Common myeloid progenitor, CD34-positive (primary cell): Measurements from ENCODE around the gene MRPL54.

Experiments
- CTCF ChIA-PET: fragments of 350-600 bp; sonication (Branson Sonifier 250); formaldehyde crosslinking; loops from one replicate; lab custom pipeline; 2021; ENCODE audit warnings: antibody characterized with exemption; lab: Charles Lee
- POLR2A ChIA-PET: fragments of 350-600 bp; sonication (Branson Sonifier 250); formaldehyde crosslinking; loops from one replicate; lab custom pipeline; 2021; ENCODE audit warnings: antibody characterized with exemption; lab: Charles Lee
- DNase-seq, 3 donors: peaks; one replicate each; pipeline versions ENCODE4 v3.0.0 to v3.0.0-alpha.2; 2013
- H3K27ac ChIP-seq, 2 experiments: 1 replicate in 1 of 2; 2 replicates in 1 of 2; pipeline ENCODE4 v1.7.0; 2013; ENCODE audit warnings: inconsistent platforms in 2 of 2, low read length in 2 of 2, mild to moderate bottlenecking in 2 of 2, low read depth in 1 of 2, moderate library complexity in 1 of 2; ENCODE audit not compliant: severe bottlenecking in 2 of 2, insufficient read depth in 1 of 2, poor library complexity in 1 of 2
- H3K27me3 ChIP-seq, 5 experiments: replicated peaks in 2 of 5; 1 replicate in 3 of 5; 2 replicates in 2 of 5; pipeline versions ENCODE4 v1.6.1 to v1.7.0; 2013; ENCODE audit warnings: low read length in 4 of 5, mild to moderate bottlenecking in 2 of 5, moderate library complexity in 2 of 5, inconsistent platforms in 1 of 5; ENCODE audit not compliant: insufficient read depth in 5 of 5, control insufficient read depth in 4 of 5
- H3K36me3 ChIP-seq, 4 experiments: 1 replicate in 2 of 4; 2 replicates in 2 of 4; pipeline versions ENCODE4 v1.6.1 to v1.7.0; 2013; ENCODE audit warnings: low read length in 3 of 4, control low read depth in 1 of 4, mild to moderate bottlenecking in 1 of 4; ENCODE audit not compliant: control insufficient read depth in 4 of 4, insufficient read depth in 4 of 4
- H3K4me1 ChIP-seq, 4 experiments: 1 replicate in 3 of 4; 2 replicates in 1 of 4; pipeline versions ENCODE4 v1.6.1 to v1.7.1; 2013; ENCODE audit warnings: low read length in 3 of 4, mild to moderate bottlenecking in 3 of 4, control low read depth in 1 of 4, inconsistent platforms in 1 of 4, moderate library complexity in 1 of 4; ENCODE audit not compliant: control insufficient read depth in 4 of 4, insufficient read depth in 4 of 4; ENCODE audit errors: control extremely low read depth in 1 of 4
- H3K4me3 ChIP-seq, 7 experiments: 1 replicate in 4 of 7; 2 replicates in 3 of 7; pipeline versions ENCODE4 v1.5.1 to v1.7.0; 2013; ENCODE audit warnings: mild to moderate bottlenecking in 7 of 7, low read length in 6 of 7, moderate library complexity in 6 of 7, inconsistent platforms in 2 of 7, low read depth in 2 of 7, control low read depth in 1 of 7; ENCODE audit not compliant: insufficient read depth in 4 of 7, control insufficient read depth in 1 of 7; ENCODE audit errors: extremely low read depth in 1 of 7
- H3K9me3 ChIP-seq, 5 experiments: 1 replicate in 4 of 5; 2 replicates in 1 of 5; pipeline versions ENCODE4 v1.6.1 to v1.7.1; 2013; ENCODE audit warnings: low read length in 4 of 5, mild to moderate bottlenecking in 2 of 5, inconsistent platforms in 1 of 5, low read depth in 1 of 5, moderate library complexity in 1 of 5; ENCODE audit not compliant: control insufficient read depth in 4 of 5, insufficient read depth in 2 of 5; ENCODE audit errors: control extremely low read depth in 1 of 5
- WGBS: methylation state at CpG from one replicate; pipeline ENCODE4 v1.1.5; 2013; ENCODE audit not compliant: insufficient coverage; 5-methylcytosine and 5-hydroxymethylcytosine counted together

Gene MRPL54

DNA sequence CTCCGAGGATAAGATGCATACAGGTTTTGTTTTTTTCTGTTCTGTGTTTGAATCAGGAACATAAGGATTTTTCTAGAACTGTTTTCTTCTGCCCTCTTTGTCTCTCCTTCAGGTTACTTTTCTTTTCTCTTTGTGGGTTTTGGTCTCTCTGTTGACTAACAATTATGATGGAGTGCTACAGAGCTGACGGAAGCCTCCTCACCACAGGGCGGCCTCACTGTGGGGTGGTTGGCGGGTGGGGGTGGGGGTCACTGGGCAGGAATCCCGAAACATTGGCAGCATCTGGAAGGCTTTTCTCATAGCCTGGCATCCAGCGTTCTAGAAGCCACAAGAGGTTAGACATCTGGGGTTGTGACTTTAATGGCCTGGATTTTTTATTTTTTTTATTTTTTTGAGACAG lies 35.7 kb downstream of the MRPL54 start:
- DNase-seq: peak; percentile 58 to 83 (median 79)
- no peaks in the 10 kb centered on the region for H3K36me3 ChIP-seq
- CTCF ChIA-PET: interaction anchor here (1.0 to 1.4 kb wide), 3 partner anchors 24 to 49 kb away, joined by 3 to 4 read pairs (median 3); partner anchors contain the start of gene MRPL54
- no peak overlapping the region for H3K4me3 ChIP-seq
- no peak overlapping the region for H3K27ac ChIP-seq
- H3K9me3 ChIP-seq: peaks cover 0 to 10% (median 7%) of the 10 kb centered on the region in 5 experiments
- WGBS: 20% methylated on average over 6 of the region's 6 CpGs
- H3K4me1 ChIP-seq: peaks cover 0 to 22% (median 14%) of the 10 kb centered on the region in 4 experiments
- POLR2A ChIA-PET: interaction anchor here (0.7 to 1.5 kb wide), 3 partner anchors 9 to 36 kb away, joined by 3 to 10 read pairs (median 4); partner anchors contain the start of gene MRPL54
- peaks cover 0 to 25% (median 9%) of the 10 kb centered on the region in 5 experiments for H3K27me3 ChIP-seq

DNA sequence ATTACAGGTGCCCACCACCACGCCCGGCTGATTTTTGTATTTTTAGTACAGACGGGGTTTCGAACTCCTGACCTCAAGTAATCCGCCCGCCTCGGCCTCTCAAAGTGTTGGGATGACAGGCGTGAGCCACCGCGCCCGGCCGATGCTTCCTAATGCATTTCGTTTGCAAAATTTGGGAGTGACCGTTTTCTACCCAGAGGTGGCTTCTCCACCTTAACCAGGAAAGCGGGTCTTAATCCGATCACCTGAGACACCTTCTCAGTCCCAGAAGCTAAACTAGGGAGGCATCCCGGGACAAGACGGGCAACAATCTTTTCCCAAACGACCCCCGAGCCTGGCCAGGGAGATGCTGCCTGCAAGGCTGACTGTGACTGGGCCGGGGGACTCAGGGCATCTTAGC lies 38.5 kb downstream of the MRPL54 start:
- WGBS: 26% methylated on average over 18 of the region's 21 CpGs
- no peak for DNase-seq
- H3K27me3 ChIP-seq: peaks cover 0 to 25% (median 9%) of the 10 kb centered on the region in 5 experiments
- no peaks in the 10 kb centered on the region for H3K36me3 ChIP-seq
- H3K4me1 ChIP-seq: peaks cover 0 to 23% (median 15%) of the 10 kb centered on the region in 4 experiments
- H3K4me3 ChIP-seq: peak overlapping the region in 1 of 7 experiments; percentile 43
- no peak overlapping the region for H3K27ac ChIP-seq
- ChIA-PET POLR2A (no interaction called here), CTCF (no interaction called here)
- H3K9me3 ChIP-seq: peaks cover 0 to 10% (median 7%) of the 10 kb centered on the region in 5 experiments

DNA sequence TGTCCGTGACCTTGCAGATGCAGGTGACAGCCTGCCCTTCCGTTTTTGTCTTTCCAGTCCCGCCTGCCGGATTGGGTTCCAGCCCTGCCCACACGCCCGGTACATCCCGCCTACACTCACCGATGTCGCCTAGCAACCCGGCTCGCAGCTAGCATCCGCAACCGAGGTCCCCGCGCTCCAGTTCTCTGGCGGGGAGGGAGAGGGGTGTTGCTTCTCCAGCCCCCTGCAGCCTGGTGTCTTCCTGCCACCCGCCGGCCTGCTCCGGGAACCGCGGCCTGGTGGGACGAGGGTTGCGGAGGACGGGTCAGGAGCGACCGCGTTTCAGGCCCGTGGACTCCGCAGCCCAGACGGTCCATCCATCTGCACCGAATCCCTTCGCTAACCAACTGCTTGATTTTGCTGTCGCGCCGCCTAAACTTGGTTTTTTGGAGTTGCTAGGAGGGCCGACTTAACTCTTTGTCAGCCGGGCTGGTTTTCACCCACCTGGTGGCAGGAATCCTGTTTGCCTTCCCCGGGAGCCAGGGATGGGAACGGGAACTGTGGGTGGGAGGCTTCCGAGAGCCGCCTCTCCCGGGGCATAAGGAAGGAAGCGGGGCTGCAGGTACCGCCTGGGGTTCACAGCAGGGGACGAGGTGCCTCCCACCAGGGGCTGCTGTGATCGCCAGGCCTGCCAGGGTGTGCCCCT lies 39.1 kb downstream of the MRPL54 start:
- peak in 2 of 3 donors; percentile 63 to 64 for DNase-seq
- Histone ChIP-seq H3K27me3 (peaks cover 0 to 25% (median 9%) of the 10 kb centered on the region in 5 experiments), H3K27ac (no peak overlapping the region), H3K9me3 (peaks cover 0 to 5% (median 4%) of the 10 kb centered on the region in 5 experiments), H3K4me1 (peaks cover 0 to 23% (median 15%) of the 10 kb centered on the region in 4 experiments), H3K4me3 (peak overlapping the region in 3 of 7 experiments; percentile 40 to 43 (median 42)), H3K36me3 (no peaks in the 10 kb centered on the region)
- CTCF ChIA-PET: no interaction called here
- WGBS: under 1% methylated on average over 40 of the region's 46 CpGs
- POLR2A ChIA-PET: no interaction called here

DNA sequence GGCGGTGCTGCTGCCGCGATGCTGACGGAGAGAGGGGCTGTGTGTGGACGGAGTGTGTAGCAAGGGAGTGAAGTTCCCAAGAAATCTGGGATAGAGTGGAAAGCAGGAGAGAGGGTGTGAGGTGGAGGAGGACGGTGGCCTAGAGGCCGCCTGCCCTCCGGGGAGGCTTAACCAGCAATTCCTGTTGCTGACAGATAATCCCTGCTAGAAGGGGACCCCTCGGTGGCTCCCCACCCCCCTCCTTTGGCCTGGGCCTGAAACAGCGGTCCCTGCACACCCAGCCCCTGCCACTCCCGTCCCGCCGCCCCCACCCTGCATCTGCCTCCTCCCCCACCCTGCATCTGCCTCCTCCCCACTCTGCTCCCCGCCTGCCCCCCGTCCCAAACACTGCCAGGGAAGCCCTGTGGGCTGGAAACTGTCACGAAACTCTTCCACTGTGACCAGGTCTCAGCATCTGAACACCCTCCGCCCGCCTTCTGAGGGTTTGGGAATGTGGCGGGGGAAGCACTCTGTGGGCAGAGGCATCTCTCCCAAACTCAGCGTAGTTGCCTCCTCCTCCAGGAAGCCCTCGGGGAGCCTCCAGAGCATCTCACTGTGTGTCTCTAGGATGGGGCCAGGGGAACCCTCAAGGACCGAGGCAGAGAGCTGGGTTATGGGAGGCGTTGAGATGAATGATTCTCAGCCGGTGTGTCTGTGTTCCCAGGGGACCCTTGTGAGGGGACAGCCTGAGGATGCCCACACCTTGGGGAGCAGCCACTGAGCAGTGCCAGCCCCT lies 40.8 kb downstream of the MRPL54 start:
- H3K27me3 ChIP-seq: peaks cover 0 to 25% (median 9%) of the 10 kb centered on the region in 5 experiments
- ChIA-PET POLR2A (no interaction called here), CTCF (interaction anchor here (1.4 kb wide), 1 partner anchor 15 kb away, joined by 5 read pairs; no protein-coding TSS in a partner anchor)
- WGBS: 88% methylated on average over 10 of the region's 24 CpGs
- no peak overlapping the region for H3K4me3 ChIP-seq
- H3K4me1 ChIP-seq: peaks cover 0 to 23% (median 14%) of the 10 kb centered on the region in 4 experiments
- H3K27ac ChIP-seq: no peak overlapping the region
- no peaks in the 10 kb centered on the region for H3K9me3 ChIP-seq
- DNase-seq: no peak
- H3K36me3 ChIP-seq: no peaks in the 10 kb centered on the region

DNA sequence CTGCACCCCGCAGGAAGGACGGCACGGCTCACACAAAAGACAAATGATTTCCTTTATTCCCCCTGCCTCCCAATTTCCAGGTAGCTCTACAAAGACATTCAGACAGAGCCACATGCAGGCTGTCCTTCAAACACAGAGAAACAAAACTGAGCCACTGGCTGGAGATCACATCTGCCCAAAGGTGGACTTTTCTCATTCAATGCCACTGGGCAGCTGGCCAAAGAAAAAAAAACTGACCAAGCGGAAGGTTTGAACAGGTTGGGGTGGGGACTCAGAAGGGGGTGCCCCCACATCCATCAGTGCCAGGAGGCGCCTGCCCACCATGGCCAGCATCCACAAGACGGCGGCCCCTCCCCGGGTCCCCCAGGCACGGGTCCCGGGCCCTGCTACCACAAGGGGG lies 41.5 kb downstream of the MRPL54 start:
- H3K9me3 ChIP-seq: no peaks in the 10 kb centered on the region
- no peak overlapping the region for H3K27ac ChIP-seq
- peaks cover 0 to 26% (median 13%) of the 10 kb centered on the region in 4 experiments for H3K4me1 ChIP-seq
- CTCF ChIA-PET: interaction anchor here (1.4 kb wide), 1 partner anchor 14 kb away, joined by 5 read pairs; no protein-coding TSS in a partner anchor
- POLR2A ChIA-PET: no interaction called here
- no peak overlapping the region for H3K4me3 ChIP-seq
- WGBS: 89% methylated on average over 4 of the region's 10 CpGs
- H3K36me3 ChIP-seq: no peaks in the 10 kb centered on the region
- no peak for DNase-seq
- peaks cover 0 to 25% (median 9%) of the 10 kb centered on the region in 5 experiments for H3K27me3 ChIP-seq

DNA sequence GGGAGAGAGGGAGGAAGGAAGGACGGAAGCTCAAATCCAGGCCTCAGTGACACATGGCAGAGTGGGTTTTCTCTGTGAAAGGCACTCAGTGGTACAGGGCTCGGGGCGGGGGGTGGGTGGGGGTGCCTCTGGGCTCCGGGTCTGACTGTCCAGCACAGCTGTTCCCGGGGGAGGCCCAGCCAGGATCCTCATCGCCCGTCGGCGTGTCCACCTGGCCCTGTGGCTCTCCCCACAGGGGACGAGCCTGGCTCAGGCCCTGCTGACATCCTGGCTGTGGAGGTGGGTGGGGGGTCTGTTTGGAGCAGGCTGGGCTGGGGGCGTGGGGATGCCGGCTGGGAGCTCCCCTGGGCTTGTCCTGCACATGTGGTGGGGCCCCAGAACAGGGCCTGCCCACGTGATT lies 41.9 kb downstream of the MRPL54 start:
- Histone ChIP-seq H3K4me1 (peaks cover 0 to 28% (median 13%) of the 10 kb centered on the region in 4 experiments), H3K36me3 (no peaks in the 10 kb centered on the region), H3K27me3 (peaks cover 0 to 25% (median 9%) of the 10 kb centered on the region in 5 experiments), H3K4me3 (no peak overlapping the region), H3K27ac (no peak overlapping the region), H3K9me3 (no peaks in the 10 kb centered on the region)
- DNase-seq: no peak
- whole genome bisulfite sequencing: 100% methylated on average over 5 of the region's 13 CpGs
- ChIA-PET CTCF (interaction anchor here (1.4 kb wide), 1 partner anchor 13 kb away, joined by 5 read pairs; no protein-coding TSS in a partner anchor), POLR2A (no interaction called here)
